DND-41 (cell line): Measurements from ENCODE around the gene CD200.

Source experiments
- ATAC-seq: fragments of 200-7000 bp; cut with Tn5 transposase; 3 replicates; pipeline ENCODE4 v1.9.1; 2021; ENCODE audit warnings: low read depth; ENCODE audit not compliant: insufficient read depth
- DNase-seq: peaks from one replicate; pipeline ENCODE4 v3.0.0-alpha.2; 2020
- H2AFZ ChIP-seq: 2 replicates; pipeline ENCODE4 v1.6.0; 2012; ENCODE audit warnings: low read depth, low read length
- H3K27ac ChIP-seq: 2 replicates; pipeline ENCODE4 v1.5.1; 2012; ENCODE audit warnings: low read length, inconsistent platforms
- H3K27me3 ChIP-seq: fragments of 200-600 bp; sonication (generic); 2 replicates; pipeline ENCODE4 v1.6.0; 2012; ENCODE audit warnings: low read length, mild to moderate bottlenecking, inconsistent platforms; ENCODE audit not compliant: insufficient read depth, poor library complexity
- H3K36me3 ChIP-seq: 2 replicates; pipeline ENCODE4 v1.5.1; 2012; ENCODE audit warnings: low read length, inconsistent platforms; ENCODE audit not compliant: insufficient read depth
- H3K4me1 ChIP-seq: 2 replicates; pipeline ENCODE4 v1.5.1; 2012; ENCODE audit warnings: mild to moderate bottlenecking, low read length; ENCODE audit not compliant: insufficient read depth
- H3K4me2 ChIP-seq: 2 replicates; pipeline ENCODE4 v1.6.0; 2012; ENCODE audit warnings: mild to moderate bottlenecking, moderate library complexity, low read length, inconsistent platforms; ENCODE audit not compliant: insufficient read depth
- H3K4me3 ChIP-seq, 2 experiments: fragments of 200-600 bp in 1 of 2; shearing (Covaris generic) in 1 of 2; 2 replicates each; pipeline ENCODE4 v1.5.1; 2012 to 2016; ENCODE audit warnings: inconsistent platforms in 2 of 2, low read length in 2 of 2, mild to moderate bottlenecking in 2 of 2, low read depth in 1 of 2, moderate library complexity in 1 of 2
- H3K79me2 ChIP-seq: 2 replicates; pipeline ENCODE4 v1.6.0; 2012; ENCODE audit warnings: low read length, inconsistent platforms; ENCODE audit not compliant: insufficient read depth
- H3K9ac ChIP-seq: 2 replicates; pipeline ENCODE4 v1.6.0; 2012; ENCODE audit warnings: low read depth, mild to moderate bottlenecking, inconsistent platforms, low read length, moderate library complexity
- H3K9me3 ChIP-seq: 2 replicates; pipeline ENCODE4 v1.5.1; 2012; ENCODE audit warnings: low read length, moderate library complexity, mild to moderate bottlenecking, inconsistent platforms; ENCODE audit not compliant: insufficient read depth, severe bottlenecking
- H4K20me1 ChIP-seq: 2 replicates; pipeline ENCODE4 v1.6.0; 2012; ENCODE audit warnings: low read length; ENCODE audit not compliant: insufficient read depth
- EZH2 ChIP-seq: IDR thresholded peaks from 3 replicates; pipeline ENCODE4 v1.6.1; 2012; ENCODE audit warnings: borderline replicate concordance, low read depth, mild to moderate bottlenecking, moderate library complexity, low read length, inconsistent platforms; ENCODE audit not compliant: severe bottlenecking
- TF ChIP-seq, protein P1 (sequence below): IDR thresholded peaks from 2 replicates; pipeline ENCODE4 v1.5.1; 2012; ENCODE audit warnings: borderline replicate concordance, low read length, moderate library complexity, mild to moderate bottlenecking; ENCODE audit not compliant: poor library complexity, severe bottlenecking; ENCODE audit errors: extremely low read depth

The CD200 gene

DNA sequence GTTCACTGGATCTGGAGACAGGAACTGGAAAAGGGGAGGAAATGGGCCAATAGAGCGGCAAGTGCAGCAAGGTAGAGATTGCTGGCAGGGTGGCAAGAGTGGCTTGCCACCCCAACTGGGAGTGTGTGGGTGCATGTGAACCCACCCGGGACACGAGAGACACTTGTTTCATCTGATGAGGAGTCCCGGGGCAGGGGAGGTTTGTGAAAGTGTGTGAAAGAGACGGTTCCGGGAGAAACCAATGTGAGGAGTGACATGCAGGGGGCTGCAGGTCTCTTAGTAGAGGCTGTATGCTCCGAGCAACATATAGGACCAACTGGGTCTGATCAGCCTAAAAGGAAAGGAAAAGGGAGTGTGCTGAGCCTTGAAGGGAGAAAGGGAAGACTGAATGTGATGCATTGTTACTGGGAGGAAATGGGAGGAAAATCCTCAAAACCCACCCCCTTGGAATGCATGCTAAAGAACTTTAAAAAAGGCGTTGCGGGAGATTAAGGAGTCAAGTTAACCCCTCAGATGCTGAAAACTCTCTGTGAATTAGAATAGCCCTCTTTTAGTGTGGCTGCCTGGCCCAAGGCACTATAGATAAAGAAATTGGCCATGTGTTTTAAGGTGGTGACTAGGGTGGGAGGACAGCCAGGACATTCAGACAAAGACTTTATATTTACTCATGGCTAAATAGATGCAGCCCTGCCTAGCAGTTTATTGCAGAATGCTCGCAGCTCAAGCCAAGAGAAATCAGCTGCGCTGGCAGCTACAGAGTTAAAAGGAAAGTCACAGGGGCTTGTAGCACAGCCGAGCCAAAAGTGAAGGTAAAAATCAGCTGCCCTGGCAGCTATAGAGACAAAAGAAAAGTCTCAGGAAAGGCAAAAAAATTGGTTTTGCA, 29.8 kb upstream of the CD200 start:
- H3K36me3 ChIP-seq, result no peaks in the 10 kb centered on the region
- ATAC-seq (no peak), DNase-seq (no peak)
- H2AFZ ChIP-seq, result no peak overlapping the region
- H3K9me3 ChIP-seq, result no peaks in the 10 kb centered on the region
- H3K79me2 ChIP-seq, result no peaks in the 10 kb centered on the region
- no peak overlapping the region for H3K9ac ChIP-seq
- TF ChIP-seq EZH2, result no peak
- TF ChIP-seq, protein P1, sequence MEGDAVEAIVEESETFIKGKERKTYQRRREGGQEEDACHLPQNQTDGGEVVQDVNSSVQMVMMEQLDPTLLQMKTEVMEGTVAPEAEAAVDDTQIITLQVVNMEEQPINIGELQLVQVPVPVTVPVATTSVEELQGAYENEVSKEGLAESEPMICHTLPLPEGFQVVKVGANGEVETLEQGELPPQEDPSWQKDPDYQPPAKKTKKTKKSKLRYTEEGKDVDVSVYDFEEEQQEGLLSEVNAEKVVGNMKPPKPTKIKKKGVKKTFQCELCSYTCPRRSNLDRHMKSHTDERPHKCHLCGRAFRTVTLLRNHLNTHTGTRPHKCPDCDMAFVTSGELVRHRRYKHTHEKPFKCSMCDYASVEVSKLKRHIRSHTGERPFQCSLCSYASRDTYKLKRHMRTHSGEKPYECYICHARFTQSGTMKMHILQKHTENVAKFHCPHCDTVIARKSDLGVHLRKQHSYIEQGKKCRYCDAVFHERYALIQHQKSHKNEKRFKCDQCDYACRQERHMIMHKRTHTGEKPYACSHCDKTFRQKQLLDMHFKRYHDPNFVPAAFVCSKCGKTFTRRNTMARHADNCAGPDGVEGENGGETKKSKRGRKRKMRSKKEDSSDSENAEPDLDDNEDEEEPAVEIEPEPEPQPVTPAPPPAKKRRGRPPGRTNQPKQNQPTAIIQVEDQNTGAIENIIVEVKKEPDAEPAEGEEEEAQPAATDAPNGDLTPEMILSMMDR, result no peak
- no peak overlapping the region for H3K4me2 ChIP-seq
- no peaks in the 10 kb centered on the region for H4K20me1 ChIP-seq
- no peaks in the 10 kb centered on the region for H3K4me1 ChIP-seq
- no peaks in the 10 kb centered on the region for H3K27me3 ChIP-seq
- H3K27ac ChIP-seq, result no peak overlapping the region
- no peak overlapping the region for H3K4me3 ChIP-seq

DNA sequence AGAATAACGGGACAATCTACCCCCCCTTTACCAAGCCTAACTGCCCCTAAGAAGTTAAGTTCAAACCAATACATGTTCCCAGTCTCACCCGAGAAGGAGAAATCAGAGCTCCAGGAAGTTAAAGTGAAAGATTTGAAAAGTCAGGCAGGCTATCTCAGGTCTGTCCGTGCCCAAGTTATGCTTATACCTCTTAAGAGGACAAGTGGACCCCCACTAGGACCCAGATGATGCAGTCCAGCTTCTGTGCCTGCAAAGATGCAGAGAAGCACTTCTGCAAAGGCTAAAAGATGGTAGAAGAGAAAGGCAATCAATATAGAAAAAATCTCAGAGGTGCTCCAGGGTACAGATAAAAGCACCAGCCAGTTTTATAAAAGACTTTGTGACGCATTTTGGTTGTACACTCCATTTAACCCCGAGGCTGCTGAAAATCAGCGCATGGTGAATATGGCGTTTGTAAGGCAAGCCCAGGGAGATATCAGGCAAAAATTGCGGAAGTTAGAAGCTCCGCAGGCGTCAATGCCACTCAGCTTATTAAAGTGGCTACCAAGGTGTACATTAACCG, 29.1 kb upstream of the CD200 start:
- no peak overlapping the region for H2AFZ ChIP-seq
- H4K20me1 ChIP-seq, result no peaks in the 10 kb centered on the region
- H3K27me3 ChIP-seq, result no peaks in the 10 kb centered on the region
- H3K79me2 ChIP-seq, result no peaks in the 10 kb centered on the region
- no peak overlapping the region for H3K9ac ChIP-seq
- H3K4me2 ChIP-seq, result no peak overlapping the region
- H3K27ac ChIP-seq, result no peak overlapping the region
- TF ChIP-seq, protein P1, result no peak
- TF ChIP-seq EZH2, result no peak
- H3K36me3 ChIP-seq, result no peaks in the 10 kb centered on the region
- H3K9me3 ChIP-seq, result no peaks in the 10 kb centered on the region
- H3K4me3 ChIP-seq, result no peak overlapping the region
- DNase-seq (no peak), ATAC-seq (no peak)
- H3K4me1 ChIP-seq, result no peaks in the 10 kb centered on the region

DNA sequence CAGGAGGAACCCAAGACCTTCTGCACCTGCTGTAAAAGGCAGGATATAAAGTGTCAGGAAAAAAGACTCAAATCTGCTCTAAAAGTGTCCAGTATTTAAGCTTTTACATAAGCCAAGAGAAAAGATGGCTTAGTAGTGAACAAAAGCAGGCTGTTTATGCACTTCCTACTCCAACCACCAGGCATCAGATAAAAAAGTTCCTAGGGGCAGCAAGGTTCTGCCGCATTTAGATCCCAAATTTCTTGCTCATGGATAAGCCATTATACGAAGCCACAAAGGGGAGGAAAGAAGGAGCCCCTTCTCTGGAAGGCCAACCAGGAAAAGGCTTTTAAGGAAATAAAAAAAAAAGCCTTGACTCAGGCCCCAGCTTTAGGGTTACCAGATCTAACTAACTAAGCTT, 28.3 kb upstream of the CD200 start:
- H3K9ac ChIP-seq, result no peak overlapping the region
- TF ChIP-seq EZH2, result no peak
- no peak overlapping the region for H2AFZ ChIP-seq
- no peak for ATAC-seq
- H3K4me3 ChIP-seq, result no peak overlapping the region
- no peaks in the 10 kb centered on the region for H3K27me3 ChIP-seq
- H3K79me2 ChIP-seq, result no peaks in the 10 kb centered on the region
- no peak overlapping the region for H3K4me2 ChIP-seq
- no peaks in the 10 kb centered on the region for H3K4me1 ChIP-seq
- DNase-seq, result no peak
- H4K20me1 ChIP-seq, result no peaks in the 10 kb centered on the region
- H3K9me3 ChIP-seq, result no peaks in the 10 kb centered on the region
- H3K27ac ChIP-seq, result no peak overlapping the region
- H3K36me3 ChIP-seq, result no peaks in the 10 kb centered on the region

DNA sequence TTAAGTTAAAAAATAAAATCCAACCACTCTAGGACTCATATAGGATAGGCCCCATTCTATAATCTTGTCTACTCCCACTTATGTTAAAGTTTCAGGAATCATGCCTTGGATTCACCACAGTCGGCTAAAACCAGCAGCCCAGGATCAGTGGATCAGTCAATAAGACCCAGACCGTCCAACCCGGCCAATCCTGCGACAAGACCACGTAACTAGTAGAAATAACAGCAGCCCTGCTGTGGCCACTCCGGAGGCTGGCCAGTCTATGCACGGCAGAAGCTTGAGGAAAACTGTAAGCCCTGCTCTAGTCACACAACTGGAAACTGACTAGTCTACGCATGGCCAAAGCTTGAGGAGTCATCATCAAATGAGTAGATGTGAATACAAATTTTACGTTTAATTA, 26.1 kb upstream of the CD200 start:
- Histone ChIP-seq H3K36me3 (no peaks in the 10 kb centered on the region), H3K9ac (no peak overlapping the region), H3K79me2 (no peaks in the 10 kb centered on the region), H3K4me1 (no peaks in the 10 kb centered on the region), H3K27ac (no peak overlapping the region), H3K4me3 (no peak overlapping the region), H3K27me3 (no peaks in the 10 kb centered on the region), H2AFZ (no peak overlapping the region), H3K4me2 (no peak overlapping the region), H3K9me3 (no peaks in the 10 kb centered on the region), H4K20me1 (no peaks in the 10 kb centered on the region)
- no peak for TF ChIP-seq EZH2
- TF ChIP-seq, protein P1, result no peak
- ATAC-seq (no peak), DNase-seq (no peak)
